ENCODE results near the gene PAX2.

PAX2 gene

DNA sequence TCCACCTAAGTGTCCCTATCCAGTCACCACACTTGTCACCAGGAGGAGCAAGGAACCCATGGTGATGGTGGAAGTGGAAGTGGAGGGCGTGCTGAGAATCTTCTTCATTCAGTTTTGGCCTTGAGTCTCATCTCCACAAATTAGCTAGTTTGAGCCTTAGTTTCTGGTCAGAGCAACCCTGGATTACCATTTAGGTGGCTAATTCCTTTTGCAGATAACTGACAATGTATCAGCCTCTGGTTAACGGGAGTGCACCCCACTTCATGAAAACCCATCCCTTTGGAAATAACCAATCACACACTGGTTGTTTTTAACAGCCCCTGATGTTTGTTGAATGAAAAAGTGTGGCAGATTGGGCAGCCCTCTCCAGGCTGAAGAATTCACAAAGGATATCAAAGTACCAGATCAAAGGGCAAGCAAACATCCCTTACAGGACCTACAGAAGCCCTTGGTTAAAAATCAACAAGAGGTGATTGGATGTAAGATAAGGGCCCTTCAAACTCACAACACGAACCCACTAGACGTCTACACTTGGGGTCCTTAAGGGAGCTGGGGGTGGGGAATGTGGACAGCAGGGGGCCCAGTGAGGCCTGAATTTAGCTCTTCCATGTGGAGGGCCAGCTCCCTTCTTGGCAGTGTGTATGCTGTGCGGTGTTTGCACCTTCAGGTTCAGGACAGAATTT, 130.2 kb downstream of the PAX2 start:
- FAIRE-seq, result no peak

DNA sequence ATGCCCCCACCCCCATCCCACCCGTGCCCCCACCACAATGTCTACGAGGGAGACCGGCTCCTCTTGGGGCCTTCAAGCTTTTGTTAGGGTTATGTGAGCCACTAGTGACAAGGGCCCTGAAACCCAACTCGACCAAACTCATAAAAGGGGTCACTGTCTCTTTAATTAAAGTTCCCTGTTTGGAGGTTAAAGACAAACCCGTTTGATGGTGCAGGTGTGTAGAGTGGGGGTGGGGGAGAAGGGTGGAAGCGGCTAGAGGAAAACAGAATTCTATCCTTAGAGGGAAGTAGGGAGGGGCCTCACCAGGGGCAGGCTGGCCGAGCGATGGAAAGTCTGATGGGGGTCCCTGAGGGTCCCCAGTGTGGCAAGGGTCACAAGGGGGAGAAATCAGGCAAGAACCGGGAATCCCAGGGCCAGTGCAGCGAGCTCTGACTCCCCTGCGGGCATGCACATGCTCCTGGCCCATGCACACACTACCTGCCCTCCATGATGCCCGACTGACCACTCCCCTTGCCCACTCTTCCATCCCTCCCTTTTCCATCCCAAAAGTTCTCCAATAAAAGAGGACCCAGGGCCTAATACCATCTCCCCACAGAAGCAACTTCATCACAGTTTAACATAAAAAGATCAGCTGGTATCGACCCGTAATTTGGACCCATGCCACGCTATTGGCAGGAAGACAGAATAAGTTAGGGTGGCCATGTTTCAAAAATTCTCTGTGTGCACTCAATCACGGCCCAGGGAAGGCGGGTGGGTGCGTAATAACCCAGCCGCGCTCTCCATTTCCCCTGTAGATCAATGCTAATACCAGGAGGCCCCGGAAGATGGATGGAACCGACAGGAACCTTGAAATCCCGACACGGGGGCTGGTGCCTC, 131.4 kb downstream of the PAX2 start:
- FAIRE-seq, result no peak
- DNase-seq (ENCODE audit: low spot score), result no peak

More for the DNA sequence above, 130.2 kb downstream of the PAX2 start:
- DNase-seq (ENCODE audit: low spot score), result no peak

DNA sequence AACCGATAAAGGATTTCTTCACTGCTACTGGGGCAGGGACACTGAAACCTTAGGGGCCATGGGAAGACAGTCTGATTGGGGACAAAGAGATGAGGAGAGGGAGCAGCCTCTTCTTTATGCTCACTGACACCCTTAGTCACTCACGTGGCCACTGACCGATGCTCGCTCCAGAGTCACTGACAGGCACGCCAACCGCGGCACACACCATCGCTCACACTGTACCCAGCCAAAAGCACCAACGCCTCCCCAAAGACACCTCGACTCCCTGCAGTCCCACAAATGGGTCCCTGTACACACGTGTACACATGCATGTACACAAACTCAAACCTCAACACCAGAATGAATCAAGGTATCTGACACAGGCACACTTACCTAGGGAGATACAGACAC, 132.1 kb downstream of the PAX2 start:
- peak; percentile 53 for FAIRE-seq
- no peak for DNase-seq (ENCODE audit: low spot score)

DNA sequence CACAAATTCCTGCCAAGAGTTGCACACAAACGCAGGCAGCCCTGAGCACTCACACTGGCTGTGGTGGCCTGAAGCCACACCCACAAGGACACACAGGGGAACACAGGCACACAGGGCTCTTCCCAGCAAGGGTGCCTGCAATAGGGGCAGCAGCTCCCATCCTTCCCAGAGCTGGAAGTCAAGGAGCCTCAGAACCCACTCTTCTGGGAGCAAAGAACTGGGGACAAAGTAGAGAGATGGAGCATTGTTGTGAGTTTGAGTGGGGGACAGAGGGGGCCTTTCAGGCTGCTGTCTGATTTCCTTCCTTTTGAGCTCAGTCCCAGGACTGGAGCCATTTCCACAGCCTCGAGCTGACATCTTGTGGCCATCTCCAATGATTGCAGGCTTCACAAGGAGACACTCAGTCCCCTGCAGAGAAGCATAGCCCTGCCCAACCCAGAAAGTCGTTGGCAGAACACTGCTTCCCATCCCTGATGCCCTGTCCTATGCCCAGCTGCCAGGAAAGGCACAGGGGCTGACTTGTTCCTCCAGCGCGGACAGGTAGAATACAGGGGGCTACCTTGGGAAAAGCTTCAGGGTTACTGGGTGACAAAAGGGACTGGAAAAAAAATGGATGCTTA, 133.0 kb downstream of the PAX2 start:
- FAIRE-seq, result peak; percentile 90
- peak; percentile 84 for DNase-seq (ENCODE audit: low spot score)
